Erythroblast (primary cell): ENCODE data around the gene GKAP1.

ENCODE experiments used
- GATA1 ChIP-seq: IDR thresholded peaks from 2 replicates; pipeline ENCODE4 v1.6.1; 2011; ENCODE audit warnings: low read depth, mild to moderate bottlenecking, control low read depth, low read length, moderate library complexity
- POLR2A ChIP-seq: IDR thresholded peaks from 2 replicates; pipeline ENCODE4 v1.6.1; 2011; ENCODE audit warnings: mild to moderate bottlenecking, low read length

GRCh38 chr9:83800236-83801033, 17.1 kb downstream of the GKAP1 start:
- TF ChIP-seq POLR2A (no peak), GATA1 (no peak)
